ENCODE data around the gene ZBED4. TPM values are rescaled to one million over a fixed set of nuclear protein-coding genes. Genes with fewer than 3 reads are reported as not detected.

ZBED4 gene
- total RNA-seq, 1 donor from 2014 or later = 11.8 TPM

- DNase-seq (no peak), ATAC-seq (no peak)
- Histone ChIP-seq H3K27me3 (no peaks in the 10 kb centered on the region), H3K36me3 (no peaks in the 10 kb centered on the region), H3K4me3 (no peak overlapping the region), H3K9me3 (peaks cover 11% of the 10 kb centered on the region), H3K4me1 (peaks cover 10% of the 10 kb centered on the region), H3K27ac (no peak overlapping the region)
- intact Hi-C loops (cut with DNase I) = no loop called here
- TF ChIP-seq, protein P1, sequence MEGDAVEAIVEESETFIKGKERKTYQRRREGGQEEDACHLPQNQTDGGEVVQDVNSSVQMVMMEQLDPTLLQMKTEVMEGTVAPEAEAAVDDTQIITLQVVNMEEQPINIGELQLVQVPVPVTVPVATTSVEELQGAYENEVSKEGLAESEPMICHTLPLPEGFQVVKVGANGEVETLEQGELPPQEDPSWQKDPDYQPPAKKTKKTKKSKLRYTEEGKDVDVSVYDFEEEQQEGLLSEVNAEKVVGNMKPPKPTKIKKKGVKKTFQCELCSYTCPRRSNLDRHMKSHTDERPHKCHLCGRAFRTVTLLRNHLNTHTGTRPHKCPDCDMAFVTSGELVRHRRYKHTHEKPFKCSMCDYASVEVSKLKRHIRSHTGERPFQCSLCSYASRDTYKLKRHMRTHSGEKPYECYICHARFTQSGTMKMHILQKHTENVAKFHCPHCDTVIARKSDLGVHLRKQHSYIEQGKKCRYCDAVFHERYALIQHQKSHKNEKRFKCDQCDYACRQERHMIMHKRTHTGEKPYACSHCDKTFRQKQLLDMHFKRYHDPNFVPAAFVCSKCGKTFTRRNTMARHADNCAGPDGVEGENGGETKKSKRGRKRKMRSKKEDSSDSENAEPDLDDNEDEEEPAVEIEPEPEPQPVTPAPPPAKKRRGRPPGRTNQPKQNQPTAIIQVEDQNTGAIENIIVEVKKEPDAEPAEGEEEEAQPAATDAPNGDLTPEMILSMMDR (IDR thresholded peaks at IDR 0.05) = no peak
Observed at GRCh38 chr22:49863931-49864330, 10.3 kb downstream of the ZBED4 start.

DNA sequence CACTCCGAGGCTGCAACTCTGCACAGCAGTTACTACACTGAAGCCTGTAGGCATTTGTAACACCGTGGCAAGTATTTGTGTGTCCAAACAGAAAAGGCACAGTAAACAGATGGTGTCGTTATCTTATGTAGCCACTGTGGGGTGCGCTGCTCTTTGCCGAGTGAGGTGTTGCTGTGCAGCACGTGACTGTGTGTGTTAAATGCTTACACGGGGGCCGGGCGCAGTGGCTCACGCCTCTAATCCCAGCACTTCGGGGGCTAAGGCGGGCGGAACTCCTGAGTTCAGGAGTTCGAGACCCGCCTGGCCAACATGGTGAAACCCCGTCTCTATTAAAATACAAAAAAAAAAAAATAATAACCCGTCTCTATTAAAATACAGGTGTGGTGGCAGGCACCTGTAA is 11.5 kb downstream of the ZBED4 start:
- peak; percentile 40 for DNase-seq
- intact Hi-C loops (cut with DNase I) = no loop called here
- H3K27me3 ChIP-seq = no peaks in the 10 kb centered on the region
- TF ChIP-seq, protein P1 (IDR thresholded peaks at IDR 0.05) = no peak
- no peak overlapping the region for H3K27ac ChIP-seq
- ATAC-seq = no peak
- no peaks in the 10 kb centered on the region for H3K36me3 ChIP-seq
- H3K4me1 ChIP-seq = peaks cover 10% of the 10 kb centered on the region
- no peak overlapping the region for H3K4me3 ChIP-seq
- peaks cover 11% of the 10 kb centered on the region for H3K9me3 ChIP-seq

GRCh38 chr22:49866134-49866533 is 12.5 kb downstream of the ZBED4 start:
- no peaks in the 10 kb centered on the region for H3K36me3 ChIP-seq
- no peaks in the 10 kb centered on the region for H3K27me3 ChIP-seq
- peaks cover 11% of the 10 kb centered on the region for H3K9me3 ChIP-seq
- intact Hi-C loops (cut with DNase I) = no loop called here
- DNase-seq (no peak), ATAC-seq (no peak)
- TF ChIP-seq, protein P1 (IDR thresholded peaks at IDR 0.05) = no peak
- H3K27ac ChIP-seq = no peak overlapping the region
- no peak overlapping the region for H3K4me3 ChIP-seq
- peaks cover 10% of the 10 kb centered on the region for H3K4me1 ChIP-seq

GRCh38 chr22:49866646-49867045 is 13.0 kb downstream of the ZBED4 start:
- TF ChIP-seq, protein P1 (IDR thresholded peaks at IDR 0.05) = no peak
- no peak for ATAC-seq
- H3K27me3 ChIP-seq = no peaks in the 10 kb centered on the region
- no peak for DNase-seq
- H3K27ac ChIP-seq = peak overlapping the region; percentile 14
- peaks cover 10% of the 10 kb centered on the region for H3K4me1 ChIP-seq
- intact Hi-C loops (cut with DNase I) = no loop called here
- H3K36me3 ChIP-seq = no peaks in the 10 kb centered on the region
- peaks cover 11% of the 10 kb centered on the region for H3K9me3 ChIP-seq
- H3K4me3 ChIP-seq = no peak overlapping the region

- TF ChIP-seq, protein P1 (IDR thresholded peaks at IDR 0.05) = no peak
- H3K27ac ChIP-seq = peak overlapping the region; percentile 14
- no peaks in the 10 kb centered on the region for H3K27me3 ChIP-seq
- no peaks in the 10 kb centered on the region for H3K36me3 ChIP-seq
- intact Hi-C loops (cut with DNase I) = no loop called here
- H3K4me3 ChIP-seq = no peak overlapping the region
- ATAC-seq = peak; percentile 35
- H3K4me1 ChIP-seq = peaks cover 3% of the 10 kb centered on the region
- peaks cover 11% of the 10 kb centered on the region for H3K9me3 ChIP-seq
- peak; percentile 34 for DNase-seq
Observed at GRCh38 chr22:49867303-49868265, 13.9 kb downstream of the ZBED4 start.
